HL-60 (cell line): Measurements from ENCODE around the gene PHACTR3.

Source experiments
- DNase-seq, 2 experiments: peaks; one replicate each; pipeline ENCODE4 v3.0.0-alpha.2; 2010 to 2020; ENCODE audit warnings: low read depth in 1 of 2, low spot score in 1 of 2
- H3K27ac ChIP-seq: fragments of 250-450 bp; sonication (Bioruptor Pico); replicated peaks from 2 replicates; pipeline ENCODE4 v1.5.1; 2020; ENCODE audit warnings: mild to moderate bottlenecking, moderate library complexity
- H3K27me3 ChIP-seq: fragments of 250-450 bp; sonication (Bioruptor Pico); 2 replicates; pipeline ENCODE4 v1.5.1; 2021; ENCODE audit warnings: mild to moderate bottlenecking, moderate library complexity; ENCODE audit not compliant: insufficient read depth, poor library complexity, severe bottlenecking
- H3K4me3 ChIP-seq: replicated peaks from 2 replicates; pipeline ENCODE4 v1.5.1; 2011; ENCODE audit warnings: mild to moderate bottlenecking, control low read depth, low read length; ENCODE audit not compliant: insufficient read depth
- GABPA ChIP-seq: IDR thresholded peaks from 2 replicates; pipeline ENCODE4 v1.6.1; 2012; ENCODE audit warnings: low read depth
- POLR2AphosphoS5 ChIP-seq: IDR thresholded peaks from 2 replicates; pipeline ENCODE4 v1.6.1; 2012; ENCODE audit warnings: low read depth
- SPI1 ChIP-seq: IDR thresholded peaks from 2 replicates; pipeline ENCODE4 v1.6.1; 2012; ENCODE audit warnings: low read depth, mild to moderate bottlenecking, borderline replicate concordance
- TF ChIP-seq, protein P1 (sequence below): IDR thresholded peaks from 2 replicates; pipeline ENCODE4 v1.6.1; 2012; ENCODE audit warnings: low read depth; ENCODE audit not compliant: insufficient replicate concordance
- TF ChIP-seq, protein P2 (sequence below): IDR thresholded peaks from one replicate; pipeline ENCODE4 v1.5.1; 2011; ENCODE audit warnings: low read length, control low read depth, inconsistent platforms; ENCODE audit not compliant: insufficient read depth

Gene PHACTR3

GRCh38 chr20:59748619-59749191 lies 144.4 kb downstream of the PHACTR3 start:
- Histone ChIP-seq H3K27ac (no peak overlapping the region), H3K27me3 (peaks cover 18% of the 10 kb centered on the region), H3K4me3 (no peak overlapping the region)
- no peak for DNase-seq
- TF ChIP-seq GABPA: no peak
- TF ChIP-seq SPI1: no peak
- TF ChIP-seq, protein P1, sequence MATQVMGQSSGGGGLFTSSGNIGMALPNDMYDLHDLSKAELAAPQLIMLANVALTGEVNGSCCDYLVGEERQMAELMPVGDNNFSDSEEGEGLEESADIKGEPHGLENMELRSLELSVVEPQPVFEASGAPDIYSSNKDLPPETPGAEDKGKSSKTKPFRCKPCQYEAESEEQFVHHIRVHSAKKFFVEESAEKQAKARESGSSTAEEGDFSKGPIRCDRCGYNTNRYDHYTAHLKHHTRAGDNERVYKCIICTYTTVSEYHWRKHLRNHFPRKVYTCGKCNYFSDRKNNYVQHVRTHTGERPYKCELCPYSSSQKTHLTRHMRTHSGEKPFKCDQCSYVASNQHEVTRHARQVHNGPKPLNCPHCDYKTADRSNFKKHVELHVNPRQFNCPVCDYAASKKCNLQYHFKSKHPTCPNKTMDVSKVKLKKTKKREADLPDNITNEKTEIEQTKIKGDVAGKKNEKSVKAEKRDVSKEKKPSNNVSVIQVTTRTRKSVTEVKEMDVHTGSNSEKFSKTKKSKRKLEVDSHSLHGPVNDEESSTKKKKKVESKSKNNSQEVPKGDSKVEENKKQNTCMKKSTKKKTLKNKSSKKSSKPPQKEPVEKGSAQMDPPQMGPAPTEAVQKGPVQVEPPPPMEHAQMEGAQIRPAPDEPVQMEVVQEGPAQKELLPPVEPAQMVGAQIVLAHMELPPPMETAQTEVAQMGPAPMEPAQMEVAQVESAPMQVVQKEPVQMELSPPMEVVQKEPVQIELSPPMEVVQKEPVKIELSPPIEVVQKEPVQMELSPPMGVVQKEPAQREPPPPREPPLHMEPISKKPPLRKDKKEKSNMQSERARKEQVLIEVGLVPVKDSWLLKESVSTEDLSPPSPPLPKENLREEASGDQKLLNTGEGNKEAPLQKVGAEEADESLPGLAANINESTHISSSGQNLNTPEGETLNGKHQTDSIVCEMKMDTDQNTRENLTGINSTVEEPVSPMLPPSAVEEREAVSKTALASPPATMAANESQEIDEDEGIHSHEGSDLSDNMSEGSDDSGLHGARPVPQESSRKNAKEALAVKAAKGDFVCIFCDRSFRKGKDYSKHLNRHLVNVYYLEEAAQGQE: no peak
- TF ChIP-seq POLR2AphosphoS5: no peak
- TF ChIP-seq, protein P2, sequence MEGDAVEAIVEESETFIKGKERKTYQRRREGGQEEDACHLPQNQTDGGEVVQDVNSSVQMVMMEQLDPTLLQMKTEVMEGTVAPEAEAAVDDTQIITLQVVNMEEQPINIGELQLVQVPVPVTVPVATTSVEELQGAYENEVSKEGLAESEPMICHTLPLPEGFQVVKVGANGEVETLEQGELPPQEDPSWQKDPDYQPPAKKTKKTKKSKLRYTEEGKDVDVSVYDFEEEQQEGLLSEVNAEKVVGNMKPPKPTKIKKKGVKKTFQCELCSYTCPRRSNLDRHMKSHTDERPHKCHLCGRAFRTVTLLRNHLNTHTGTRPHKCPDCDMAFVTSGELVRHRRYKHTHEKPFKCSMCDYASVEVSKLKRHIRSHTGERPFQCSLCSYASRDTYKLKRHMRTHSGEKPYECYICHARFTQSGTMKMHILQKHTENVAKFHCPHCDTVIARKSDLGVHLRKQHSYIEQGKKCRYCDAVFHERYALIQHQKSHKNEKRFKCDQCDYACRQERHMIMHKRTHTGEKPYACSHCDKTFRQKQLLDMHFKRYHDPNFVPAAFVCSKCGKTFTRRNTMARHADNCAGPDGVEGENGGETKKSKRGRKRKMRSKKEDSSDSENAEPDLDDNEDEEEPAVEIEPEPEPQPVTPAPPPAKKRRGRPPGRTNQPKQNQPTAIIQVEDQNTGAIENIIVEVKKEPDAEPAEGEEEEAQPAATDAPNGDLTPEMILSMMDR: no peak

- H3K4me3 ChIP-seq: no peak overlapping the region
- DNase-seq: no peak
- TF ChIP-seq, protein P2: no peak
- TF ChIP-seq GABPA (no peak), SPI1 (no peak), POLR2AphosphoS5 (no peak)
- TF ChIP-seq, protein P1: no peak
Measured at GRCh38 chr20:59749301-59749700, 145.0 kb downstream of the PHACTR3 start.

DNA sequence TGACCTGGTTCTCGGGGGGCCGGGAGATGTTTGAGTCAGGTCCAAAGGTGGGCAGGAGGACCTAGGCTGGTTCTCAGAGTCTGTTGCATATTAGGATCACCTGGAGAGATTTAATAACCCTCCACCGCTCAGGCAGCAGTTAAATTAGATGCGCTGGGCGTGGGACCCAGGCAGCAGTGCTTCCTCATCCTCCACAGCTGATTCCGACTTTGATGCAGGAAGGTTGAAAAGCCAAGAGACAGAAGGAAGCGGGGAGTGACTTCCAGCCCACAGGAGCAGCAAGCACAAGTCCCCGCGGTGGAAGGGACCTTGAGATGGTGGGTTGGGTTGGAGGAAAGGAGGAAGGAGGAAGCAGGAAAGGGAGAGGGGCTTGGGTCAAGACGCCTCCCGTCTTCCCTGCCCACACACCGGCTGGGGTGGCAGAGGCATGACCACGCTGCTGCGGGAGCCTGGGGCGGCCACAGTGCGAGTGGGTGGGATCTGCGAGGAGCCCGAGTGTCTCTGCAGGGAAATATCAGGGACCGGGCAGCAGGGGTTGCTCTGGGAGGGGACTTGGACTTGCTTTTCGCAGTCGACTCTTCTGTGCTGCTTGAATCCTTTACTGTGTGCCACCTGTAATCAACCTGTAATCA lies 146.0 kb downstream of the PHACTR3 start:
- no peak for DNase-seq
- Histone ChIP-seq H3K4me3 (no peak overlapping the region), H3K27me3 (peaks cover 18% of the 10 kb centered on the region), H3K27ac (no peak overlapping the region)
- TF ChIP-seq POLR2AphosphoS5 (no peak), GABPA (no peak)
- TF ChIP-seq, protein P2: no peak
- TF ChIP-seq, protein P1: no peak

More at GRCh38 chr20:59749301-59749700, 145.0 kb downstream of the PHACTR3 start:
- no peak overlapping the region for H3K27ac ChIP-seq
- H3K27me3 ChIP-seq: peaks cover 18% of the 10 kb centered on the region
